Naive thymus-derived CD4-positive, alpha-beta T cell (primary cell): ENCODE results near the gene RAET1E. TPM values are rescaled to one million over a fixed set of nuclear protein-coding genes. Genes with fewer than 3 reads are reported as not detected.
A peak's percentile ranks its signal among the peaks of the same experiment; 100 is the strongest.
"Not testable (repeated sequence)": the region's sequence is repeated elsewhere in the genome, so short reads cannot be mapped to it uniquely, and the experiment has no call there.

Source experiments
- ATAC-seq: fragments of 150-1000 bp; cut with Tn5 transposase; 2 replicates; pipeline ENCODE4 v1.10.0; 2021; ENCODE audit warnings: mild to moderate bottlenecking, moderate library complexity
- CTCF ChIA-PET: fragments of 350-600 bp; sonication (Branson Sonifier 250); formaldehyde crosslinking; loops from one replicate; lab custom pipeline; 2021; ENCODE audit warnings: antibody characterized with exemption; lab: Charles Lee
- POLR2A ChIA-PET: fragments of 350-600 bp; sonication (Branson Sonifier 250); formaldehyde crosslinking; loops from one replicate; lab custom pipeline; 2021; ENCODE audit warnings: antibody characterized with exemption, inconsistent platforms; lab: Charles Lee
- DNase-seq, 9 donors: peaks; one replicate each; pipeline versions ENCODE4 v3.0.0 to v3.0.0-alpha.2; 2020 to 2022; ENCODE audit warnings: mixed read lengths in 1 of 9
- H3K27ac ChIP-seq: one replicate; pipeline ENCODE4 v1.7.0; 2013; ENCODE audit warnings: mild to moderate bottlenecking, low read depth, low read length, moderate library complexity
- H3K27me3 ChIP-seq, 2 donors: one replicate each; pipeline ENCODE4 v1.7.0; 2013; ENCODE audit warnings: low read length in 2 of 2, mild to moderate bottlenecking in 2 of 2, moderate library complexity in 2 of 2; ENCODE audit not compliant: control insufficient read depth in 2 of 2, insufficient read depth in 2 of 2
- H3K36me3 ChIP-seq, 3 experiments: 1 replicate in 2 of 3; 2 replicates in 1 of 3; pipeline ENCODE4 v1.7.0; 2013; ENCODE audit warnings: low read length in 3 of 3, mild to moderate bottlenecking in 3 of 3, moderate library complexity in 1 of 3; ENCODE audit not compliant: insufficient read depth in 3 of 3, control insufficient read depth in 2 of 3
- H3K4me1 ChIP-seq, 2 donors: one replicate each; pipeline ENCODE4 v1.7.0; 2013; ENCODE audit warnings: low read length in 2 of 2, mild to moderate bottlenecking in 2 of 2, moderate library complexity in 1 of 2; ENCODE audit not compliant: control insufficient read depth in 2 of 2, insufficient read depth in 2 of 2
- H3K4me3 ChIP-seq: 2 replicates; pipeline ENCODE4 v1.7.0; 2013; ENCODE audit warnings: mild to moderate bottlenecking, low read length
- H3K9me3 ChIP-seq, 3 experiments: 1 replicate in 2 of 3; 2 replicates in 1 of 3; pipeline ENCODE4 v1.7.0; 2013; ENCODE audit warnings: low read length in 3 of 3; ENCODE audit not compliant: control insufficient read depth in 2 of 3
- H3K27ac Mint-ChIP-seq, 9 donors: one replicate each; pipeline ENCODE4 v1.8.0; 2020 to 2022; ENCODE audit warnings: mixed read lengths in 9 of 9, mild to moderate bottlenecking in 8 of 9, moderate library complexity in 5 of 9, inconsistent platforms in 2 of 9
- H3K27me3 Mint-ChIP-seq, 5 donors: one replicate each; pipeline ENCODE4 v1.8.0; 2021 to 2022; ENCODE audit warnings: mixed read lengths in 5 of 5, mild to moderate bottlenecking in 1 of 5
- H3K36me3 Mint-ChIP-seq, 5 donors: one replicate each; pipeline ENCODE4 v1.8.0; 2020 to 2022; ENCODE audit warnings: mixed read lengths in 5 of 5, mild to moderate bottlenecking in 3 of 5, inconsistent platforms in 1 of 5
- H3K4me1 Mint-ChIP-seq, 7 donors: one replicate each; pipeline ENCODE4 v1.8.0; 2020 to 2022; ENCODE audit warnings: mixed read lengths in 7 of 7, mild to moderate bottlenecking in 3 of 7, inconsistent platforms in 1 of 7
- H3K4me3 Mint-ChIP-seq, 10 donors: one replicate each; pipeline ENCODE4 v1.8.0; 2020 to 2022; ENCODE audit warnings: mild to moderate bottlenecking in 10 of 10, mixed read lengths in 10 of 10, moderate library complexity in 6 of 10, inconsistent platforms in 2 of 10
- H3K9me3 Mint-ChIP-seq, 11 donors: one replicate each; pipeline ENCODE4 v1.8.0; 2020 to 2022; ENCODE audit warnings: mixed read lengths in 11 of 11, mild to moderate bottlenecking in 4 of 11, inconsistent platforms in 1 of 11, moderate library complexity in 1 of 11
- intact Hi-C, 2 donors: fragments of 100-400 bp; cut with micrococcal nuclease; formaldehyde crosslinking; loops; one replicate each; pipeline ENCODE4 v1.15.1; 2023
- polyA plus RNA-seq, 2 donors: library from polyadenylated mRNA; unstranded; fragments of 300-500 nt; fragmentation: Illumina TruSeq; gene quantifications; one replicate each; pipeline ENCODE4 v1.2.3, GENCODE V29; 2021
- total RNA-seq, 6 experiments: library from RNA in 5 of 6; stranded (reverse) in 5 of 6; gene quantifications; 1 replicate in 5 of 6; 2 replicates in 1 of 6; pipeline ENCODE4 v1.2.3 and lab custom pipeline; 2021 to 2026

Gene RAET1E
- total and polyA plus RNA-seq, 7 experiments from 2014 or later = not detected

DNA sequence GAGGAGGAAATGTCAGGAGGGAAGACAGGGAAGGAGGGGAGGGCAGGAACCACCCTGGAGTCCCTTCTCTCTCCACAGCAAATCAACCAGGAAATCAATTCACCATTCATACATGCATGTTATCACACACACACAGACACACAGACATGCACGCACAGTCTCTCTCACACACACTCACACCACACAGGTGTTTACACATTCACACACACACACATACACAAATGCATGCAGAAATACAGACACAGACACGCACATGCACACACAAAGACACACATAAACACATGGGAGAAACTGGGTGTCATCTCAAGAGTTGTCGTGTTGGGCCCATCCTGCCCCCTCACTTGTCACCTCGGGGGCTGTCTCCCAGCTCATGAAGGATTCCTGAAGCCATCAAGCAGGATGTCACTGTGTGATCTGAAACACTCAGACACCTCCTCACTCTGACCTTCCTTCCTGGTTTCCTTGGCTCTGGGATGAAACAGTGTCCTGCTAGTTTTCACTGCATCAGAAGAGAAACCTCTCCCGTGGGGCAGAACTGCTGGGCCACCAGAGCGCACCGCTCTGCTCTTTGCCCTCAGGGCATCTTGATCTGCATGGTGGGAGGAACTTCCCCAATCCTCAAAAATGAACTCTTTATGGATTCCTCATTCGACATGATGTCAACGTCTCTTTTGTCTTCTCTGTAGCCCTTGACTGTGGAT lies 15.8 kb upstream of the RAET1E start:
- no peak for DNase-seq
- Mint-ChIP-seq H3K4me3 (no peak overlapping the region), H3K4me1 (no peaks in the 10 kb centered on the region)

DNA sequence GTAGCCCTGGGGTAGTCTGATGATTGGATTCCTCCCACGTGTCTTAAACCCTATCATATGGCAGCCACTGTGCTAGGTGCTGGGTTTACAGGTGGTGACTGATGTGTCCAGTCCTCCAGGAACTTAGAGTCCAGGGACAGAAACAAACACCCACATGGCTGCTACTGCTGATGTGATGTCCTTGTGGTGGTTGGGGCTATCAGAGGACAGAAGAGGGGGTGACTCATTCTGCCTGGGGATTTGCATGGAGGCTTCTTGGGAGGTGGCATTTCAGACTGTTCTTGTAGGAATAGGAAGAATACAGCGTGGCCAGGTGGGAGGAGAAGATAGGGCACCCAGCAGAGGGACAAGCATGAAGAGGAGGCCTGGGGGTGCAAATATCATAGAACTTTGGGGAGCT lies 15.2 kb upstream of the RAET1E start:
- Histone ChIP-seq H3K4me3 (no peak overlapping the region), H3K27ac (no peak overlapping the region), H3K36me3 (no peaks in the 10 kb centered on the region), H3K4me1 (no peaks in the 10 kb centered on the region), H3K9me3 (peaks cover 0 to 5% (median 0%) of the 10 kb centered on the region in 3 experiments), H3K27me3 (no peaks in the 10 kb centered on the region)
- no peak overlapping the region for H3K27ac Mint-ChIP-seq
- peaks cover 0 to 5% (median under 1%) of the 10 kb centered on the region in 5 donors for H3K36me3 Mint-ChIP-seq
- DNase-seq (no peak), ATAC-seq (no peak)
- H3K27me3 Mint-ChIP-seq = peaks cover 14 to 39% (median 24%) of the 10 kb centered on the region in 5 donors
- intact Hi-C loops = no loop called here
- CTCF ChIA-PET = no interaction called here
- H3K4me3 Mint-ChIP-seq = no peak overlapping the region
- peaks cover 2 to 21% (median 7%) of the 10 kb centered on the region in 11 donors for H3K9me3 Mint-ChIP-seq
- no peaks in the 10 kb centered on the region for H3K4me1 Mint-ChIP-seq
- POLR2A ChIA-PET = no interaction called here

More for the DNA sequence above, 15.8 kb upstream of the RAET1E start:
- Mint-ChIP-seq H3K27ac (no peak overlapping the region), H3K36me3 (peaks cover 0 to 3% (median 0%) of the 10 kb centered on the region in 5 donors), H3K9me3 (peaks cover 0 to 15% (median 5%) of the 10 kb centered on the region in 11 donors), H3K27me3 (peaks cover 14 to 42% (median 27%) of the 10 kb centered on the region in 5 donors)
- ATAC-seq = no peak
- Histone ChIP-seq H3K9me3 (peaks cover 0 to 1% (median 0%) of the 10 kb centered on the region in 3 experiments), H3K4me3 (no peak overlapping the region), H3K27me3 (no peaks in the 10 kb centered on the region), H3K27ac (no peak overlapping the region), H3K36me3 (no peaks in the 10 kb centered on the region), H3K4me1 (no peaks in the 10 kb centered on the region)
- CTCF ChIA-PET = no interaction called here
- POLR2A ChIA-PET = no interaction called here
- intact Hi-C loops = no loop called here

DNA sequence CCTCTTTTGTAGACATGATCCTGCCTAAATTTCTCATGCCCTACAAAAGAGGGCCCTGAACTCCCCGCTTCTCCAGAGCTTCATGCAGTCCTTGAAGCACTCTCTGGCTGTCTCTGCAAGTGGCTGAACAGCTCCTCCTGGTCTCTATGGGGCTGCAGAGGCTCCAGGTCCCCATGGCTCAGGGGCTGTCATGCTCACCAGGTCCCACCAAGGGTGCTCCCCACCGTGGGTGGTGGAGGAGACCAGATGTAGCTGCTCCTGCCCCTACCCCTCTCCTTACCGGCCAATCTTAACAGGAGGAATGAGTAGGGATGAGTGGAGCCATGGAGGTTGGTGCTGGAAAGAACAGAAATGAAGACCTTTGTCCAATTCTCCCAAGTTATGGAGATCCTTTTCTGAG lies 14.8 kb upstream of the RAET1E start:
- H3K27ac Mint-ChIP-seq, DNase-seq, H3K27ac ChIP-seq, H3K9me3 ChIP-seq, H3K27me3 ChIP-seq, H3K4me1 Mint-ChIP-seq, CTCF ChIA-PET, intact Hi-C loops, POLR2A ChIA-PET, H3K4me3 ChIP-seq, H3K36me3 ChIP-seq, H3K36me3 Mint-ChIP-seq, H3K4me3 Mint-ChIP-seq, H3K4me1 ChIP-seq: not testable (repeated sequence)
- peaks cover 5 to 25% (median 10%) of the 10 kb centered on the region in 11 donors for H3K9me3 Mint-ChIP-seq
- peak; percentile 12 for ATAC-seq
- H3K27me3 Mint-ChIP-seq = peaks cover 17 to 39% (median 24%) of the 10 kb centered on the region in 5 donors

DNA sequence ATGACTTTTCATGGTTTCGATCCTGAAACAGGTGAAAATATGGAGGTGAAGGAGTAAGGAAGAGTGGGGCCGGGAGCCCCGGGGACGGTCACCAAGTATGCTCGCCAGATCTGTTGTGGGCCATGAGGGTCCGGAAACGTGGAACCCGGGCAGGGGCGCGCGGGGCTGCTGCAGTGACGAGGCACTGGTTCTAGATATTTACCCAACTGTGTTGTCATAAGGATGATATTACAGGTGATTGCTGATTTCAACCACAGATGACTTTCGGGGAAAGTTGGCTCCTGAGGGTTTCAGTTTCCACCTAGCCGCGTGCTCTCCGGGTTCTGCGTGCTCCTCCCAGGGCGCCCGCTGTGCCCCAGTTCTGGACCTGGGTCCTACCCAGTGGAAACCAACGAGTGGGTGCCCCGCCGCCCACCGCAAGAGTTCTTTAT lies 12.8 kb upstream of the RAET1E start:
- Histone ChIP-seq H3K27me3 (no peaks in the 10 kb centered on the region), H3K4me1 (no peaks in the 10 kb centered on the region), H3K27ac (no peak overlapping the region), H3K36me3 (no peaks in the 10 kb centered on the region), H3K4me3 (no peak overlapping the region), H3K9me3 (peaks cover 0 to 5% (median 0%) of the 10 kb centered on the region in 3 experiments)
- H3K36me3 Mint-ChIP-seq = peaks cover 0 to 9% (median 4%) of the 10 kb centered on the region in 5 donors
- CTCF ChIA-PET = no interaction called here
- H3K4me1 Mint-ChIP-seq = no peaks in the 10 kb centered on the region
- DNase-seq = no peak
- no peak overlapping the region for H3K4me3 Mint-ChIP-seq
- no peak for ATAC-seq
- H3K27me3 Mint-ChIP-seq = peaks cover 17 to 35% (median 24%) of the 10 kb centered on the region in 5 donors
- no peak overlapping the region for H3K27ac Mint-ChIP-seq
- peaks cover 5 to 35% (median 10%) of the 10 kb centered on the region in 11 donors for H3K9me3 Mint-ChIP-seq
- POLR2A ChIA-PET = no interaction called here
- intact Hi-C loops = no loop called here

DNA sequence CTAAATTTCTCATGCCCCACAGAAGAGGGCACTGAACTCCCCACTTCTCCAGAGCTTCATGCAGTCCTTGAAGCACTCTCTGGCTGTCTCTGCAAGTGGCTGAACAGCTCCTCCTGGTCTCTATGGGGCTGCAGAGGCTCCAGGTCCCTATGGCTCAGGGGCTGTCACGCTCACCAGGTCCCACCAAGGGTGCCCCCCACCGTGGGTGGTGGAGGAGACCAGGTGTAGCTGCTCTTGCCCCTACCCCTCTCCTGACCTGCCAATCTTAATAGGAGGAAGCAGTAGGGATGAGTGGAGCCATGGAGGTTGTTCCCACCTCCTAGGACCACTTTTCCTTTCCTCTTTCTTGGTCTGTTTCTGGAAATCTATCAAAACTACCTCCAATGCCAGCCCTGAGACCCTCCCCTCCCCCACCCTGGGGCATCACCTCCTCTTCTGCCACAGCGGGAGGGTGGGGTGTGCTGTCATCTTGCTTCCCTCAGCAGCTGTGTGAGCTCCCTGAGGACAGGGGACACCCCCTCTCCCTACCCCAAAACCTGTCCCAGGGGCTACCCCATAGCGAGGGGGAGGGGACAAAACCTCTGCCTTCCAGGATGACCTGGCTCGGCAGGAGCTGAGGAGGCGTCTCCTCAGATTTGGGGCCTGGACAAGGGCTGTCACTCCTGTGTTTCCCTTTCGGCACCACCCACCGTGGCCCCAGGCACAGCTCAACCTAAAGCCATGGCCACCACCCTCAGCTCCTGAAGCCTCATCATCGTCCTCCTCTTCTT lies 12.0 kb upstream of the RAET1E start:
- intact Hi-C loops = no loop called here
- no peak for ATAC-seq
- Mint-ChIP-seq H3K4me1 (no peaks in the 10 kb centered on the region), H3K4me3 (no peak overlapping the region), H3K9me3 (peaks cover 5 to 35% (median 10%) of the 10 kb centered on the region in 11 donors), H3K27ac (no peak overlapping the region), H3K36me3 (peaks cover 0 to 9% (median 4%) of the 10 kb centered on the region in 5 donors), H3K27me3 (peaks cover 17 to 32% (median 24%) of the 10 kb centered on the region in 5 donors)
- DNase-seq = no peak
- H3K4me1 ChIP-seq = no peaks in the 10 kb centered on the region
- CTCF ChIA-PET = no interaction called here
- H3K27me3 ChIP-seq = no peaks in the 10 kb centered on the region
- H3K27ac ChIP-seq = no peak overlapping the region
- POLR2A ChIA-PET = no interaction called here
- no peaks in the 10 kb centered on the region for H3K36me3 ChIP-seq
- peaks cover 0 to 5% (median 0%) of the 10 kb centered on the region in 3 experiments for H3K9me3 ChIP-seq
- H3K4me3 ChIP-seq = no peak overlapping the region

DNA sequence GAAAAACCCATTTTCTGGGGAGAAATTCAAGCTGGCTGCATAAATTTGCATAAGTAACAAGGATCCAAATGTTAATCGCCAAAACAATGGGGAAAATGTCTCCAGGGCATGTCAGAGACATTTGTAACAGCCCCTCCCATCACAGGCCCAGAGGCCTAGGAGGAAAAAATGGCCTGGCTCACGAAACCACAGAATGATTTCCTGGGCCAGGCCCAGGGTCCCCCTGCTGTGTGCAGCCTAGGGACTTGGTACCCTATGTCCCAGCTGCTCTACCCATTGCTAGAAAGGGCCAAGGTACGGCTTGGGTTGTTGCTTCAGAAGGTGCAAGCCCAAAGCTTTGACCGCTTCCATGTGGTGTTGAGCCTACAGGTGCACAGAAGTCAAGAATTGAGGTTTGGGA lies 10.6 kb upstream of the RAET1E start:
- H3K4me3 ChIP-seq, intact Hi-C loops, ATAC-seq, CTCF ChIA-PET, H3K4me1 ChIP-seq, H3K27ac Mint-ChIP-seq, H3K9me3 ChIP-seq, H3K36me3 ChIP-seq, H3K4me1 Mint-ChIP-seq, H3K36me3 Mint-ChIP-seq, H3K4me3 Mint-ChIP-seq, DNase-seq, POLR2A ChIA-PET, H3K27me3 ChIP-seq, H3K27ac ChIP-seq: not testable (repeated sequence)
- Mint-ChIP-seq H3K27me3 (peaks cover 9 to 23% (median 19%) of the 10 kb centered on the region in 5 donors), H3K9me3 (peaks cover 5 to 35% (median 10%) of the 10 kb centered on the region in 11 donors)
